Measurements from ENCODE around the gene CSPG4.

The CSPG4 gene

DNA sequence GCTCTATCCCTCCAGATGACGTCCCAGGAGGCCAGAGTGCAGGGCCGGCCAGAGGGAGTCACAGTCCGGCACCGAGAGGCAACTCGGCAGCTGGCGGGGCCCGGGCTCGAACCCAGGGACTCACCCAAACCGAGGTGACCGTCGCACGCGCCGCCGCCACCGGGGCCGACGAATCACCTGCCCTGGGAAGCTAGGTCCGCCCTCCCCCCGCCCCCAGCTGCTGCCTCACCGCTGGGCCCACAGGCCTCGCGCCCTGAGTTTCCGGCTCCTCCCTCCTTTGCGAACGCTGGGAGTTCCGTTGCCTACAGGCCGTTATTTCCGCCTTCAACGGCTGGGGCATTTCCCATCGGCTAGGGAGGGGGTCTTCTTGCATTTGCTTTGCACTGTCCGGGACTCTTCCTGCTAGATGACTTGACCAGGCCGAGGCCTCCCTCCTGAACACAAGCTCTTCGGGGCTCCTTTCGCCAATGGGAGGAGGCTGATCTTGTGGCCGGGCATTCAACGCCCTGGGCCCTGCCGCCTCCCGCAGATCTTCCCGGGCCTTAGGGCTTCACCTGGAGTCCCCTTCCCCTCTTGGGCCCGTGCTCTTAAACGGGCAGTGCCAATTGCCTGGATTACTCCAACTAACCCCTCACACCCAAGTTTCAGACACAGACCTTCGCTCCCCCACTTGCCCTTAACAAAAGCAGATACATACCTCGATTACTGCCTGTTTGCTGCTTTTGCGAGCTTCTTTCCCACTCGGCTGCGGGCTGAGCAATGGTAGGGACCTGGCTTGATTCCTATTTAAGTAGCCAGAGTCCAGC lies 86.9 kb downstream of the CSPG4 start, which contains the start of gene SNUPN:
TSS of gene SNUPN (minus strand) at position 184 of the 806 bp plus-strand sequence. CDS start 4,674 bp downstream, outside the sequence.
- Histone ChIP-seq H4K91ac (ENCODE audit: low read depth, low read length, poor library complexity) (peak within 1 kb of the TSS; percentile 79), H3K79me1 (ENCODE audit: low read depth, low read length) (no peaks in the 10 kb centered on the region), H2BK15ac (ENCODE audit: low read length) (peak within 1 kb of the TSS; percentile 99), H2BK120ac (ENCODE audit: low read depth, low read length) (no peak within 1 kb of the TSS), H3K23ac (ENCODE audit: low read depth, low read length, poor library complexity) (peak within 1 kb of the TSS; percentile 97), H3K18ac (ENCODE audit: low read length) (peak within 1 kb of the TSS; percentile 100), H3K4me2 (ENCODE audit: insufficient read depth, low read length, poor library complexity, severe bottlenecking) (peak within 1 kb of the TSS; percentile 69), H3K9me3 (replicated peaks in 1 of 2; ENCODE audit: control insufficient read depth in 2 of 2, insufficient read depth in 1 of 2, low read depth in 1 of 2, low read length in 2 of 2) (no peaks in the 10 kb centered on the region), H3K14ac (ENCODE audit: low read length) (peak within 1 kb of the TSS; percentile 90), H2AFZ (ENCODE audit: low read length) (peak within 1 kb of the TSS; percentile 98), H3K4me1 (ENCODE audit: control insufficient read depth in 2 of 2, insufficient read depth in 1 of 2, low read depth in 1 of 2, low read length in 2 of 2) (peaks cover 0 to 2% of the 10 kb centered on the region in 2 donors), H2BK12ac (ENCODE audit: low read length) (peak within 1 kb of the TSS; percentile 16), H3K36me3 (replicated peaks in 1 of 2; ENCODE audit: control insufficient read depth in 2 of 2, insufficient read depth in 2 of 2, low read length in 2 of 2) (peaks cover 0 to 3% of the 10 kb centered on the region in 2 donors), H4K8ac (ENCODE audit: low read depth, low read length) (peak within 1 kb of the TSS; percentile 82), H3K4me3 (ENCODE audit: low read length in 2 of 2) (peak within 1 kb of the TSS; percentile 72 to 100), H3K27ac (replicated peaks; ENCODE audit: low read length) (peak within 1 kb of the TSS; percentile 93), H2BK5ac (ENCODE audit: low read length) (peak within 1 kb of the TSS; percentile 83), H3K4ac (ENCODE audit: low read length) (peak within 1 kb of the TSS; percentile 11), H2AK5ac (ENCODE audit: low read depth, low read length) (peak within 1 kb of the TSS; percentile 9), H3K27me3 (ENCODE audit: control insufficient read depth in 3 of 3, insufficient read depth in 3 of 3, low read depth in 1 of 3, low read length in 3 of 3) (no peaks in the 10 kb centered on the region), H3K9ac (ENCODE audit: low read depth, low read length, poor library complexity) (peak within 1 kb of the TSS; percentile 94)
- peak; percentile 92 for DNase-seq (ENCODE audit: low spot score)
- WGBS, 2 donors (ENCODE audit: extremely low coverage in 2 of 2, insufficient read length in 2 of 2, insufficient replicate concordance in 1 of 2): no CpG with 5 or more reads among the region's 47 CpGs

Data from neuronal stem cell (in vitro differentiated cells).